Lower leg skin (tissue), 4 donors: ENCODE data around the gene PREP. TPM values are rescaled to one million over a fixed set of nuclear protein-coding genes. Genes with fewer than 3 reads are reported as not detected.

Source experiments
- DNase-seq, 2 donors: peaks; one replicate each; pipeline ENCODE4 v3.0.0-alpha.2; 2019; ENCODE audit warnings: low spot score in 2 of 2
- H3K4me3 ChIP-seq: fragments of 200-600 bp; sonication (generic); 2 replicates; pipeline ENCODE4 v1.5.1; 2017; ENCODE audit warnings: mild to moderate bottlenecking, low read depth; ENCODE audit not compliant: poor library complexity, severe bottlenecking
- CTCF ChIP-seq, 3 donors: fragments of 450-650 bp; IDR thresholded peaks; one replicate each; pipeline ENCODE4 v1.5.1; 2016; ENCODE audit warnings: antibody characterized with exemption in 3 of 3, mild to moderate bottlenecking in 3 of 3, moderate library complexity in 2 of 3
- POLR2A ChIP-seq, 2 donors: fragments of 450-650 bp; IDR thresholded peaks; one replicate each; pipeline ENCODE4 v1.6.1; 2016 to 2017; ENCODE audit warnings: antibody characterized with exemption in 2 of 2, mild to moderate bottlenecking in 1 of 2, moderate library complexity in 1 of 2
- WGBS, 2 donors: methylation state at CpG; one replicate each; pipeline ENCODE4 v1.1.5; 2018; 5-methylcytosine and 5-hydroxymethylcytosine counted together
- intact Hi-C: fragments of 100-400 bp; cut with DNase I; formaldehyde crosslinking; loops from one replicate; pipeline ENCODE4 v1.15.0; 2023; ENCODE audit warnings: low total_unique reads
- total RNA-seq, 4 donors: library from RNA; depleted of rRNA; stranded (reverse); fragments of >200 nt; gene quantifications; one replicate each; pipeline ENCODE4 v1.1.0, GENCODE V29; 2016

The PREP gene
- total RNA-seq, 4 donors from 2014 or later, result 33.9 to 39.1 (median 35.1) TPM

DNA sequence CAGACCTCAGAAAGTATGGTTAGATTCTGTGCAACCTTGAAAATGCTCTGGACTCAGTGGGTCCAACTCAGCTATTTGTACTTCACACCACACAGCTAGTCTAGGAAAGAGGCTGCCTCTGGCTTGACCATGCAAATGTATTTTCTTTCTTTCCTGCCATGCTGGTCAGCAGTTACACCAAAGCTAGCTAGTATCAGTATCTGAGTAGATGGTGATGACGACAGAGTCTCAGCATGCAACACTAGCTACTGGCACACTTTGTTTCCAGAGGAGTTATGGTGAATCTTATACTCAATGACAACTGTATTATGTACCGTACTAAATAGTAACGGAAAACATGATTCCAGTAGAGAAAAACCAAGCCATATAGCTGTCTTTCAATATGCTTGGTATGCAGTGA, 126.5 kb downstream of the PREP start:
- TF ChIP-seq CTCF (IDR thresholded peaks at IDR 0.05), result no peak
- TF ChIP-seq POLR2A (IDR thresholded peaks at IDR 0.05), result no peak
- intact Hi-C loops, result no loop called here
- no peak overlapping the region for H3K4me3 ChIP-seq
- no peak for DNase-seq
- 93 to 98% methylated on average over 3 of the region's 3 CpGs for WGBS, 2 donors

GRCh38 chr6:105275542-105275941, 127.3 kb downstream of the PREP start:
- intact Hi-C loops, result no loop called here
- no peak for TF ChIP-seq POLR2A (IDR thresholded peaks at IDR 0.05)
- no peak for TF ChIP-seq CTCF (IDR thresholded peaks at IDR 0.05)

DNA sequence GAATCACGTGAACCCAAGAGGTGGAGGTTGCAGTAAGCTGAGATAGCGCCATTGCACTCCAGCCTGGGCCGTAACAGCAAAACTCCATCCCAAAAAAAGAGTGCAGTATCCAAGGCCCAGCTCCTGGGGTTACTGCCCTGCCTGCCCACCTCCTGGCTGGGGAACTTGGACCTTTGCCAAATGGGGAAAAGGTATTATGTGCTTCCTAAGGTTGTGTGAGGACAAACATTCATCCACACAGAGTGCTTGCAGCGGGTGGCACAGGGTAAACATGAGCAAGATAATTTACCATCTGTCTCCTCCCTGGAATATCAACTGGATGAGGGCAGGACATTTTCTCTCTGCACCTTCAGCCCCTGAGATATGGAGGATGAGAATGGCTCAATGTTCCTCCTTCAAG, 128.2 kb downstream of the PREP start:
- WGBS, 2 donors, result 93 to 98% methylated on average over 4 of the region's 4 CpGs
- intact Hi-C loops, result no loop called here
- TF ChIP-seq POLR2A (IDR thresholded peaks at IDR 0.05) (no peak), CTCF (IDR thresholded peaks at IDR 0.05) (no peak)
- no peak overlapping the region for H3K4me3 ChIP-seq
- DNase-seq, result no peak

More at GRCh38 chr6:105275542-105275941, 127.3 kb downstream of the PREP start:
- no peak overlapping the region for H3K4me3 ChIP-seq
- no peak for DNase-seq
- 90 to 97% methylated on average over 2 of the region's 2 CpGs for WGBS, 2 donors

GRCh38 chr6:105273589-105273988, 129.3 kb downstream of the PREP start:
- DNase-seq, result no peak
- no peak overlapping the region for H3K4me3 ChIP-seq
- TF ChIP-seq CTCF (IDR thresholded peaks at IDR 0.05) (no peak), POLR2A (IDR thresholded peaks at IDR 0.05) (no peak)
- 74 to 79% methylated on average over 8 of the region's 8 CpGs for WGBS, 2 donors
- intact Hi-C loops, result no loop called here

- no peak for TF ChIP-seq CTCF (IDR thresholded peaks at IDR 0.05)
- TF ChIP-seq POLR2A (IDR thresholded peaks at IDR 0.05), result no peak
- intact Hi-C loops, result no loop called here
- H3K4me3 ChIP-seq, result no peak overlapping the region
- WGBS, 2 donors, result 29% methylated on average over 6 of the region's 6 CpGs
- no peak for DNase-seq
Observed at GRCh38 chr6:105272786-105273185, 130.1 kb downstream of the PREP start.

DNA sequence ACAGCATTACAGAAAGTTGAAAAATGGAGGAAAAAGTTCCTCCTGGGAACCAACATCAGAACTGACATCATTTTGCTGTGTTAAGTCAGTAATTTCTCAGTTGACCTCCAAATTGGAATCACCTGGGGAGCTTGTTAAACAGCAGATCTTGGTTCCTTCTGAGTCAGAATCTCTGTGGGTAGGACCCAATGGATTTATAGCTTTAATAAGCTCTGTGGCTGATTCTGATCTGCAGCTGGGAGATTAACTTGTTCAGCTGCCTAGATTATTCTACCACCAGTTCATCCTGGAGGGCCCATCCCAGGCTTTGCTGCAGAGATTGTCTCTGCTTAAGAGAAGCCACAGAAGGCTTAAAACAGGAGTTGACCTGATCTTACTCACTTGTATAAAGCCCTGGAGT, 132.4 kb downstream of the PREP start:
- no peak overlapping the region for H3K4me3 ChIP-seq
- TF ChIP-seq POLR2A (IDR thresholded peaks at IDR 0.05), result no peak
- TF ChIP-seq CTCF (IDR thresholded peaks at IDR 0.05), result no peak
- intact Hi-C loops, result no loop called here
- no peak for DNase-seq
